GM18858 (cell line): Measurements from ENCODE around the gene KRTAP9-4.
"Not testable (repeated sequence)": the region's sequence is repeated elsewhere in the genome, so short reads cannot be mapped to it uniquely, and the experiment has no call there.

Source experiments
- ATAC-seq: cut with Tn5 transposase; IDR thresholded peaks from one replicate; pipeline ENCODE4 v1.9.1; 2021; ENCODE audit not compliant: unreplicated experiment

Gene KRTAP9-4

DNA sequence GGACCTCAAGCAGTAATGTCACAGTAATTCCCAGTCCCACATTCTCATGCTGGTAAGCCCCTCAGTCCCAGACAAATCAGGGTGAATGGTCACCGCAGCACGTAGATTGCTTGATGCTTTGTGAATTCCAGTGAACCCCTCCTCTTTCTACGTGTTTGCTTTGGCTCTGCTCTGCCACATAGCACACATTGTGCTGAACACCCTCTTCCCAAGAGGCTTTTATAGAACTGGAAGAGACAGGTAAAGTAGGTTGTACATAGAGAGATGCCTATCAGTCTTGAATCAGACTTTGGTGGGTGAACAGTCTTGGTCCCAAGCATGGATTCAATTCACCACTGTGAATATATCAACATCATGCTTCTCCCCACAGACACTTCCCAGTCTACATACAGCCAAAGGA, 15.1 kb downstream of the KRTAP9-4 start:
- ATAC-seq = no peak

DNA sequence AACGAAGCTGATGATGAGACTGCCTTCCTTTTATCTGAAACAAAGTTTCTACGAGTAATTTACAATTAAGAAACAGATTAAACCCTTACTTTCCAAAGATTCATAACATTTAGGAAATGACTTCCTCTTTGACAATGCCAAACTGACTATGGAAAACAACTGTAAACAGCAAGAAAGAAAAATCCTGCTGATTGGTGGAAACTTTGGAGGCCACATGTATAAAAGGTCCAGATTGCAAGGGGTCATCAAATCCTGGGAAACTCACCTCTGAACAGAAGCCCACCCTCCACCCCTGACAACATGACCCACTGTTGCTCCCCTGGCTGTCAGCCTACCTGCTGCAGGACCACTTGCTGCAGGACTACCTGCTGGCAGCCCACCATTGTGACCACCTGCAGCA, 15.6 kb downstream of the KRTAP9-4 start, which contains the start of gene KRTAP9-6:
Gene KRTAP9-6 (plus strand): TSS at position 301 of the 400 bp plus-strand sequence. CDS start 0 bp downstream, at position 301.
- no peak for ATAC-seq

DNA sequence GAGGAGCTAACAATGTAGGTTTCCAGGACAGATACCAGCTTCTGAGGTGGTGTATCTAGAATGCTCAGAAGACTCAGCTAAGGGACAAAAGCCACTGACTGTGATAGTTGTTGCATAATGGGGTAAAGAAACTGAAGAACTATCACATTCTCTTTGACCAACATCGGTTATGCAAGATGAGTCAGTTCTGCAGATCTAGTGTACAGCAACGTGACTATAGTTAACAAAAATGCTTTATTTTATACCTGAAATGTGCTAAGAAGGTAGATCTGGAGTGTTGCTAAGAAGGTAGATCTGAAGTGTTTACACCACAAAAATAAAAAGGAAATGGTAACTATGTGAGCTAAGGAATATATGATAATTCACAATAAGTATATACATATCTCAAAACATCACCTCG, 18.2 kb downstream of the KRTAP9-4 start:
- no peak for ATAC-seq

DNA sequence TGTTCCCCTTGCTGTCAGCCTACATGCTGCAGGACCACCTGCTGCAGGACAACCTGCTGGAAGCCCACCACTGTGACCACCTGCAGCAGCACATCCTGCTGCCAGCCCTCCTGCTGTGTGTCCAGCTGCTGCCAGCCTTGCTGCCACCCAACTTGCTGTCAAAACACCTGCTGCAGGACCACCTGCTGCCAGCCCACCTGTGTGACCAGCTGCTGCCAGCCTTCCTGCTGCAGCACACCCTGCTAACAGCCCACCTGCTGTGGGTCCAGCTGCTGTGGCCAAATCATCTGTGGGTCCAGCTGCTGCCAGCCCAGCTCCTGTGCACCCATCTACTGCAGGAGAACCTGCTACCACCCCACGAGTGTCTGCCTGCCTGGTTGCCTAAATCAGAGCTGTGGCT, 21.8 kb downstream of the KRTAP9-4 start:
- ATAC-seq = not testable (repeated sequence)

DNA sequence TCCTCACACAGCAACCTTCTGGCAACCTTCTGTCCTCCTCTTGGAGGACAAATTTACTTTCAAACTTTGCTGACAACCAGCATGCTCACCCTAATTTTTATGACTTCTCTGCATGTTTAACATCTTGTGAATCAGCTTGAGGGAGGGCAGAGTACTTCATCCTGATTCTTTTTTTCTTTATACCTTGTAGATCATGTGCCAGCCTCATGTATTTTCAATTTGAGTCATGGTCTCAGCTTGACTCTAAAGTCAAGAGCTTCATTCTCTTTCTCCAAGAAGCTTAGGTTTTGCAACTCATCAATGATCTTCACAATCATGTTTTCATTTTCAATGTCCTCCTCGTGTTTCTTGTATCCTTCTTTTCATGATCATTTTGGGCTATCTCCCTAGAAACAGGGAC, 22.4 kb downstream of the KRTAP9-4 start:
- no peak for ATAC-seq

DNA sequence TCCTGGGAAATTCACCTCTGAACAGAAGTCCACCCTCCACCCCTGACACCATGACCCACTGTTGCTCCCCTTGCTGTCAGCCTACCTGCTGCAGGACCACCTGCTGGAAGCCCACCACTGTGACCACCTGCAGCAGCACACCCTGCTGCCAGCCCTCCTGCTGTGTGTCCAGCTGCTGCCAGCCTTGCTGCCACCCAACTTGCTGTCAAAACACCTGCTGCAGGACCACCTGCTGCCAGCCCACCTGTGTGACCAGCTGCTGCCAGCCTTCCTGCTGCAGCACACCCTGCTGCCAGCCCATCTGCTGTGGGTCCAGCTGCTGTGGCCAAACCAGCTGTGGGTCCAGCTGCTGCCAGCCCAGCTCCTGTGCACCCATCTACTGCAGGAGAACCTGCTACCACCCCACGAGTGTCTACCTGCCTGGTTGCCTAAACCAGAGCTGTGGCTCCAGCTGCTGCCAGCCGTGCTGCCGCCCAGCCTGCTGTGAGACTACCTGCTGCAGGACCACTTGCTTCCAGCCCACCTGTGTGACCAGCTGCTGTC, 26.2 kb downstream of the KRTAP9-4 start, which contains the start of gene KRTAP9-7:
Gene KRTAP9-7 (plus strand): TSS at position 51 of the 543 bp plus-strand sequence. CDS start 0 bp downstream, at position 51.
- not testable (repeated sequence) for ATAC-seq

DNA sequence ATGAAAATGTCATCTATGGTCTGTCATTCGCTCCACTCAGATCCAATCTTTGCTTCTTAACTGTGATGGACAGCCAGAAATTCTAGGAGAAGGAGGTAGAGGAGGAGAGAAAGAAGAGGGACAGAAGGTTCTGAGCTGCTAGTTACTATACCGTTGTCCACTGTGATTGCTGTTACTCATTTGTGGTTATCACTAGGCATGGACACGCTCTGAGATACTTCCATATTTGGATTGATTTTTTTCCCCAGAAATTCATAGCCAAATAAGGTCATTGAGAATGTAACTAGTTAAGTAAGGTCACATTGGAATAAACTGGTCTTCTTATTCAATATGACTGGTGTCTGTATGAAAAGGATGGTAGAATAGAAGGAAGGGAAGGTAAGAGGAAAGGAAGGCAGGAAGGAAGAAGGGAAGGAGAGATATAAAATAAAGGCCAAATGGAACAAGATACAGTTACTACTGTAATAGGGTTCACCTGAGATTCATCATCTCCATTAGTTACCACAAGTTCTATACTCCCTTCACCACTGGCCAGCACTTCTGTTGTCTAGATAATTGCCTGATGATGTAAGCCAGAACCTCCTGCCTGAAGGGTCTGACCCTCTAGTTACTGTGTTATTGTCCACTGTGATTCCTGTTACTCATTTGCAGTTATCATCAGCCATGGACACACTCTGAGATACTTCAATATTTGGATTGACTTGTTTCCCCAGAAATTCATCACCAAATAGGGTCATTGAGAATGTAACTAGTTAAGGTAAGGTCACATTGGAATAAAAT, 28.9 kb downstream of the KRTAP9-4 start:
- ATAC-seq = no peak

DNA sequence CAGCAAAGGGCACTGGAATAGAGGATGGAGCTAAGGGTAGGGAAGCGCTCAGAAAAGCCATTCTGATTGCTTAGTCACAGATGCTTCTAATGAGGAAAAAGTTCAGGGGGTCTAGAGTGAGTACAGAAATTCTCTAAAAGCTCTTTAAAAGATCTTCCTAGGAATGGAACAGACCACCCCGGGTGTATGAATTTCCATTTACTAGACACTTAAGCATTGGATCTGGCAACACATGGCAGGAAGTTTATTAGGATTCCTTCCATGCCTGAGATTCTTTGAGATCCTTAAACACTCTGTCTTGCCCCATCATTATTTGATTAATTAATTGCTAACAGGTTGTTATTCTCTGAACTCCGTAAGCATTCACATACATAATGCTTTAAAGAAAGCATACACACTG, 34.6 kb downstream of the KRTAP9-4 start:
- no peak for ATAC-seq

DNA sequence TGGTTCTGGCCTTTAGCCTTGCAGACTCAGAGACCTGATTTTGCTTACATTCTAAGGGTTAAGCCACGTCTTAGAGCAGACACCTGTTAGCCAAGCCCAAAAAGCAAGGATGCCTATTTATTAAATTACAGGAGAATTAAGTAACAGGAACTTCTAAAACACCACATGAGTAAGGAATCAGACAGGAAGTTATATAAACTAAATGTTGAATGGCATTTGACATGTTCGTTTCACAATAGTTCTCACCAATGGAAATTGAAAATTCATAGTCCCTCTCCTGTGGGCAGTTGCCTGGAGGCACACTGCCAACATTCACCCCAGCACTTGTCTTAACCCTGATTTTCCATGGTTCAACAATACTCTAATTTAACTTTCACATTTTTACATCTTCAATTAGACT, 35.1 kb downstream of the KRTAP9-4 start:
- no peak for ATAC-seq

DNA sequence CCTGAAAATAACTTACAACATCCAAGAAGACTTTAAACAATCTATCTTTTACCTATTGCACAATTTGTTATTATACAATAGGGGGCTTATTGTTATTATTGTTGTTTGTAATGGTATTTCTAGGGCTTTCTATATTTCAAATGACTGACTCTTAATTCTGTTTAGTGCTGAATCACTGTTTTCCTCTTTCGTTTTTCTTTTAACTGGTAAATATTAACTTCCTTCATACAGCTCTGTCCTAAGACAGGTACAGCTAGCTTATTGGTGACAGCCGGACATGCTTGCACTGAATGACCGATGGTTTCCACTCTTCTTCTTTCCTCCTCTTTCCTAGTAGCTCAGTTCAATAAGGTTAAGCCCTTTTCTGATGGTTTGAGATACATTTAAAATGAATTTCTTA, 37.6 kb downstream of the KRTAP9-4 start:
- ATAC-seq = no peak

DNA sequence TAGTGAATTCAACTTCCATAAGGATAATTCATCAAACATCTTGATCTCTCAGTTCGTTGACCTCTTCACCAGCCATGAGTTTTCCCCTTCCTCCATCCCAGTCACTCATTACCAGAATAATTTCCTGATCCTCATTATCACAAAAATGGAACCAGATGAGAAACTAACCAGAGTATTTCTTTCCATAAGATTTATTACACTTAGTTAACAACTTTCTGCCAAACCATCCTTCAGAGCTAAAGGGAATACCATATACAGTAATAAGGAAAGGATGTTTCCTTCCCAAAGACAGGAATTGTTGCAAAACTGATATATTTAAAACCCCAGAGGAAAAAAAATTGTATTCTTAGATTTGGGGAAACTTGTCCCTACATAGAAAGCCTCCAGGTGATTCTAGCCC, 44.5 kb downstream of the KRTAP9-4 start:
- ATAC-seq = no peak

DNA sequence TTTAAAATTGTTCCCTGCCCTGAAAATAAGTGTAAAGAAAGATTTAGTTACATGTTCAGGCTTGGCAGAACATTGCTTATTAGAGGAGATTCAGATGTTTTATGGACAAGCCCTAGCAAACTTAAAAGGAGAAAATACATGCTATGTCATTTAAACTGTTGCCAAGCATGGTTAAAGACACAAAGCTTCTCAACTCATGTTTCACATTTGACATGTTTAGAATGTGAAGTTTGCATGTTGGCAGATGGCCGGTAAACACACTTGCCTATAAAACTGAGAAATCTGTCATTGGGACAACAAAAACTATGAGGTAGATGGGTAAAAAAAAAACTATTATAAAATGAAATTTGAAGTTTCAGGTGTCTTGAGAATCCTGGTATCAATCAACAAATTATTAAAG, 47.4 kb downstream of the KRTAP9-4 start:
- no peak for ATAC-seq

DNA sequence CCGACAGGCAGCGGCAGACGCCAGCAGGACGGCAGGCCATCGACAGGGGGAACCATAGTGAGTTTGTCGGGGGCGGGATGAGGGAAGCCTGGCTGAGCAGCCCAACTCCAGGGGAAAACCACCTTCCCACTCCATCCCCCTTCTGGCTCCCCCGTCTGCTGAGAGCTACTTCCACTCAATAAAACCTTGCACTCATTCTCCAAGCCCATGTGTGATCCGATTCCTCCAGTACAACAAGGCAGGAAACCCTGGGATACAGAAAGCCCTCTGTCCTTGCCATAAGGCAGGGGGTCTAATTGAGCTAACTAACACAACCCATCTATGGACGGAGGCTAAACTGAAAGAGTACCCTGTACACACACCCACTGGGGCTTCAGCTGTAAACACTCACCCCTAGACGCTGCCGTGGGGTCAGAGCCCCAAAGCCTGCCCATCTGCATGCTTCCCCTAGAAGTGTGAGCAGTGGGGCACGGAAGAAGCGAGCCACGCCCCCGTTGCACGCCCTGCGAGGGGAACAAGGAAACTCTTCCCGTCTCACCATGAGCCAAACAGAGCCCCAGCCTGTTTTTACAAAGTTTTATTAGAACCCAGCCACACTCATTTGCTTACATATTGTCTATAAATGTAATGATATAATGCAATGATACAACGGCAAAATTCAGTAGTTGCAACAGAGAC, 49.1 kb downstream of the KRTAP9-4 start:
- ATAC-seq = no peak
